Measurements from ENCODE around the gene NLE1. TPM values are rescaled to one million over a fixed set of nuclear protein-coding genes. Genes with fewer than 3 reads are reported as not detected.
A peak's percentile ranks its signal among the peaks of the same experiment; 100 is the strongest.

Gene NLE1
- total and polyA plus RNA-seq, 2 experiments from 2014 or later, result 6.8 to 18.5 TPM

- no peaks in the 10 kb centered on the region for H3K27me3 ChIP-seq (replicated peaks; ENCODE audit: insufficient read depth)
- H3K9me2 ChIP-seq (ENCODE audit: insufficient read depth), result no peaks in the 10 kb centered on the region
- 0 out of 2 replicates have a peak, but pooled peaks cover 7% of the 10 kb centered on the region for H3F3A ChIP-seq (ENCODE audit: insufficient read depth)
- H3K4me3 ChIP-seq, result peak overlapping the region; percentile 75
- peaks cover 24% of the 10 kb centered on the region for H3K79me2 ChIP-seq (ENCODE audit: insufficient read depth)
- peaks cover 19% of the 10 kb centered on the region for H3K4me1 ChIP-seq (ENCODE audit: insufficient read depth)
- peak overlapping the region; percentile 99 for H2AFZ ChIP-seq
- H3K36me3 ChIP-seq (ENCODE audit: low read depth), result no peaks in the 10 kb centered on the region
- no peak for TF ChIP-seq EZH2 (IDR thresholded peaks at IDR 0.05; ENCODE audit: insufficient read depth, poor library complexity, severe bottlenecking)
- TF ChIP-seq EZH2phosphoT487 (IDR thresholded peaks at IDR 0.05; ENCODE audit: insufficient read depth, low read depth), result no peak
- H3K9ac ChIP-seq, result peak overlapping the region; percentile 73
- peak overlapping the region; percentile 78 for H3K4me2 ChIP-seq (ENCODE audit: unreplicated experiment)
- peak overlapping the region; percentile 10; the same call in 1 of the 2 replicates for H3K27ac ChIP-seq
- no peaks in the 10 kb centered on the region for H3K9me3 ChIP-seq (ENCODE audit: low read depth)
- DNase-seq, result peak; percentile 95
- no peaks in the 10 kb centered on the region for H4K20me1 ChIP-seq (ENCODE audit: insufficient read depth)
- WGBS, 2 experiments (ENCODE audit: low coverage in 1 of 2, low lambda C conversion rate in 2 of 2, missing lambda C conversion rate in 2 of 2), result 1% methylated on average over 26 to 66 of the region's 80 CpGs
- in situ Hi-C loops (cut with MboI), result loop anchor here (25.0 kb wide), 1 partner anchor 1423 kb away; no protein-coding TSS in a partner anchor
These were observed 53.1 kb downstream of the NLE1 start for GRCh38 chr17:35088881-35089585.

- Histone ChIP-seq H3K4me1 (ENCODE audit: insufficient read depth) (peaks cover 19% of the 10 kb centered on the region), H3K4me2 (ENCODE audit: unreplicated experiment) (peak overlapping the region; percentile 78), H3K36me3 (ENCODE audit: low read depth) (no peaks in the 10 kb centered on the region), H3F3A (ENCODE audit: insufficient read depth) (peaks cover 7% of the 10 kb centered on the region; the same call in 1 of the 2 replicates), H3K27ac (peak overlapping the region; percentile 10), H3K9ac (peak overlapping the region; percentile 73), H2AFZ (peak overlapping the region; percentile 78), H3K9me3 (ENCODE audit: low read depth) (no peaks in the 10 kb centered on the region), H3K9me2 (ENCODE audit: insufficient read depth) (no peaks in the 10 kb centered on the region), H3K4me3 (peak overlapping the region; percentile 75), H3K79me2 (ENCODE audit: insufficient read depth) (peaks cover 24% of the 10 kb centered on the region), H3K27me3 (replicated peaks; ENCODE audit: insufficient read depth) (no peaks in the 10 kb centered on the region), H4K20me1 (ENCODE audit: insufficient read depth) (no peaks in the 10 kb centered on the region)
- DNase-seq, result peak; percentile 69
- in situ Hi-C loops (cut with MboI), result loop anchor here (25.0 kb wide), 1 partner anchor 1424 kb away; no protein-coding TSS in a partner anchor
- WGBS, 2 experiments (ENCODE audit: low coverage in 1 of 2, low lambda C conversion rate in 2 of 2, missing lambda C conversion rate in 2 of 2), result 1% methylated on average over 26 of the region's 26 CpGs
- no peak for TF ChIP-seq EZH2phosphoT487 (IDR thresholded peaks at IDR 0.05; ENCODE audit: insufficient read depth, low read depth)
- no peak for TF ChIP-seq EZH2 (IDR thresholded peaks at IDR 0.05; ENCODE audit: insufficient read depth, poor library complexity, severe bottlenecking)
These were observed 53.7 kb downstream of the NLE1 start for GRCh38 chr17:35088356-35088880.

GRCh38 chr17:35087731-35088355, 54.3 kb downstream of the NLE1 start:
- Histone ChIP-seq H3K9ac (peak overlapping the region; percentile 73), H3K27ac (peak overlapping the region; percentile 10), H3K4me2 (ENCODE audit: unreplicated experiment) (peak overlapping the region; percentile 78), H3K4me1 (ENCODE audit: insufficient read depth) (peaks cover 23% of the 10 kb centered on the region), H3K27me3 (replicated peaks; ENCODE audit: insufficient read depth) (no peaks in the 10 kb centered on the region), H2AFZ (peak overlapping the region; percentile 78), H3K79me2 (ENCODE audit: insufficient read depth) (peaks cover 24% of the 10 kb centered on the region), H3K36me3 (ENCODE audit: low read depth) (no peaks in the 10 kb centered on the region), H3K9me3 (ENCODE audit: low read depth) (no peaks in the 10 kb centered on the region), H3F3A (ENCODE audit: insufficient read depth) (peaks cover 13% of the 10 kb centered on the region), H3K4me3 (peak overlapping the region; percentile 75), H3K9me2 (ENCODE audit: insufficient read depth) (no peaks in the 10 kb centered on the region), H4K20me1 (ENCODE audit: insufficient read depth) (no peaks in the 10 kb centered on the region)
- TF ChIP-seq EZH2 (IDR thresholded peaks at IDR 0.05; ENCODE audit: insufficient read depth, poor library complexity, severe bottlenecking) (no peak), EZH2phosphoT487 (IDR thresholded peaks at IDR 0.05; ENCODE audit: insufficient read depth, low read depth) (no peak)
- WGBS, 2 experiments (ENCODE audit: low coverage in 1 of 2, low lambda C conversion rate in 2 of 2, missing lambda C conversion rate in 2 of 2), result 11 to 13% methylated on average over 9 of the region's 9 CpGs
- peak; percentile 52 for DNase-seq
- in situ Hi-C loops (cut with MboI), result loop anchor here (25.0 kb wide), 1 partner anchor 1424 kb away; no protein-coding TSS in a partner anchor

GRCh38 chr17:35086931-35087573, 55.1 kb downstream of the NLE1 start:
- Histone ChIP-seq H3K4me1 (ENCODE audit: insufficient read depth) (peaks cover 31% of the 10 kb centered on the region), H3K9me2 (ENCODE audit: insufficient read depth) (no peaks in the 10 kb centered on the region), H3K27ac (no peak overlapping the region), H3F3A (ENCODE audit: insufficient read depth) (peaks cover 21% of the 10 kb centered on the region), H4K20me1 (ENCODE audit: insufficient read depth) (no peaks in the 10 kb centered on the region), H3K4me2 (ENCODE audit: unreplicated experiment) (no peak overlapping the region), H3K36me3 (ENCODE audit: low read depth) (no peaks in the 10 kb centered on the region), H2AFZ (no peak overlapping the region), H3K27me3 (replicated peaks; ENCODE audit: insufficient read depth) (no peaks in the 10 kb centered on the region), H3K79me2 (ENCODE audit: insufficient read depth) (peaks cover 24% of the 10 kb centered on the region), H3K9ac (no peak overlapping the region), H3K9me3 (ENCODE audit: low read depth) (no peaks in the 10 kb centered on the region), H3K4me3 (no peak overlapping the region; the same call in 1 of the 2 replicates)
- 93% methylated on average over 8 of the region's 8 CpGs for WGBS, 2 experiments (ENCODE audit: low coverage in 1 of 2, low lambda C conversion rate in 2 of 2, missing lambda C conversion rate in 2 of 2)
- in situ Hi-C loops (cut with MboI), result loop anchor here (25.0 kb wide), 1 partner anchor 1425 kb away; no protein-coding TSS in a partner anchor
- TF ChIP-seq EZH2phosphoT487 (IDR thresholded peaks at IDR 0.05; ENCODE audit: insufficient read depth, low read depth) (no peak), EZH2 (IDR thresholded peaks at IDR 0.05; ENCODE audit: insufficient read depth, poor library complexity, severe bottlenecking) (no peak)
- DNase-seq, result no peak

All from GM23248 (cell line).